PC-3 (cell line): ENCODE results near the gene JCAD.

Experiments used
- EZH2 ChIP-seq: fragments of 300-600 bp; sonication (generic); IDR thresholded peaks from one replicate; pipeline ENCODE4 v1.6.1; 2017; ENCODE audit warnings: antibody characterized with exemption, mild to moderate bottlenecking, low read length; ENCODE audit not compliant: unreplicated experiment
- EZH2phosphoT487 ChIP-seq: fragments of 300-600 bp; sonication (generic); IDR thresholded peaks from 2 replicates; pipeline ENCODE4 v1.6.1; 2018; ENCODE audit warnings: mild to moderate bottlenecking, antibody characterized with exemption, low read length, borderline replicate concordance
- TF ChIP-seq, protein P1 (sequence below): fragments of 300-600 bp; sonication (generic); conservative IDR thresholded peaks from 2 replicates; pipeline ENCODE4 v1.5.1; 2017; ENCODE audit warnings: antibody characterized with exemption, low read depth, mild to moderate bottlenecking, low read length

DNA sequence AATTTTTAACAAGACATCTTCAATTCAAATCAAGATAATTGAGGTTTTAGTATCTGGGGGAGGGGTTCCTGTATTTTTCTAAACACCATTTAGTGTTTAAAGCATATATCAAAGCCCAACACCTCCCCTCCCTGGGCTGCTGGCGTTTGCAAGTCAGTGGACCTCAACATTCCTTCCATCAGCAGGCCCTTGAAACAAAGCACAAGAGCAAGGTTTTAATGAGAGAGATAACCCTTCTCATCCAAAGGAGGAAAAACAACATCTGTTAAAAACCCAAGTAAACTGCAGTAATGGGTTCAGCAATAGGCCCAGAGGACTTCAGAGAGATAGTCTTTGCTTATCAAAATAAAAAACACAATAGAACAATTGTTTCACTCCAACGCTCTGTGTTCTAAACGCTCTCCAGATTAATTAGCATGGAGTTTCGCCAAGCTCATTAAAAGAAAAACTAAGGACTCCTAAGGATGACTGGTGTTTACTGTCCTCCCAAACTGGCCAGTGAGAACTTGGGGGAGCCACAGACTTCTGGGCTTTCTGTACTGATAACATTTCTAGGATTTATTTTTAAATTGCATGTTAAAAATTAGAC lies 2.5 kb downstream of the JCAD start:
- TF ChIP-seq, protein P1, sequence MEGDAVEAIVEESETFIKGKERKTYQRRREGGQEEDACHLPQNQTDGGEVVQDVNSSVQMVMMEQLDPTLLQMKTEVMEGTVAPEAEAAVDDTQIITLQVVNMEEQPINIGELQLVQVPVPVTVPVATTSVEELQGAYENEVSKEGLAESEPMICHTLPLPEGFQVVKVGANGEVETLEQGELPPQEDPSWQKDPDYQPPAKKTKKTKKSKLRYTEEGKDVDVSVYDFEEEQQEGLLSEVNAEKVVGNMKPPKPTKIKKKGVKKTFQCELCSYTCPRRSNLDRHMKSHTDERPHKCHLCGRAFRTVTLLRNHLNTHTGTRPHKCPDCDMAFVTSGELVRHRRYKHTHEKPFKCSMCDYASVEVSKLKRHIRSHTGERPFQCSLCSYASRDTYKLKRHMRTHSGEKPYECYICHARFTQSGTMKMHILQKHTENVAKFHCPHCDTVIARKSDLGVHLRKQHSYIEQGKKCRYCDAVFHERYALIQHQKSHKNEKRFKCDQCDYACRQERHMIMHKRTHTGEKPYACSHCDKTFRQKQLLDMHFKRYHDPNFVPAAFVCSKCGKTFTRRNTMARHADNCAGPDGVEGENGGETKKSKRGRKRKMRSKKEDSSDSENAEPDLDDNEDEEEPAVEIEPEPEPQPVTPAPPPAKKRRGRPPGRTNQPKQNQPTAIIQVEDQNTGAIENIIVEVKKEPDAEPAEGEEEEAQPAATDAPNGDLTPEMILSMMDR: no peak
- TF ChIP-seq EZH2 (no peak), EZH2phosphoT487 (no peak)
